GM12878 (cell line): ENCODE data around the gene MRPL27. TPM values are rescaled to one million over a fixed set of nuclear protein-coding genes. Genes with fewer than 3 reads are reported as not detected.

Source experiments
- ATAC-seq: fragments of 200-7000 bp; cut with Tn5 transposase; 3 replicates; pipeline ENCODE4 v1.9.1; 2020; ENCODE audit warnings: mild to moderate bottlenecking, moderate library complexity
- BruUV-seq: library from RNA; stranded (reverse); fragments of 400-500 nt; replicated peaks from 2 replicates; lab custom pipeline; 2021; lab: Mats Ljungman, UMichigan
- CTCF ChIA-PET: fragments of 300-600 bp; sonication (Branson Sonifier 250); formaldehyde crosslinking; extraction: SDS; loops from one replicate; lab custom pipeline; 2021; ENCODE audit warnings: inconsistent platforms; lab: Yijun Ruan, JAX
- POLR2A ChIA-PET: fragments of 350-600 bp; formaldehyde crosslinking; extraction: SDS; loops from one replicate; lab custom pipeline; 2021; ENCODE audit warnings: inconsistent platforms; lab: Charles Lee
- RAD21 ChIA-PET: fragments of 300-600 bp; sonication (Branson Sonifier 250); formaldehyde crosslinking; loops from one replicate; lab custom pipeline; 2023; ENCODE audit warnings: antibody characterized with exemption; ENCODE audit not compliant: unreplicated experiment; lab: Charles Lee
- SMC1A ChIA-PET: fragments of 300-600 bp; sonication (Branson Sonifier 250); formaldehyde crosslinking; loops from one replicate; lab custom pipeline; 2023; ENCODE audit not compliant: unreplicated experiment, uncharacterized antibody; lab: Charles Lee
- DNase-seq: peaks from one replicate; pipeline ENCODE4 v3.0.0-alpha.2; 2011; ENCODE audit warnings: low read depth, low spot score
- FAIRE-seq: peaks from 3 replicates; lab custom pipeline; 2011; peaks lifted over from hg19 to GRCh38; lab: Jason Lieb, UNC
- H2AFZ ChIP-seq: 2 replicates; pipeline ENCODE4 v1.6.0; 2011; ENCODE audit warnings: low read depth, low read length, control low read depth; ENCODE audit not compliant: control insufficient read depth
- H3K27ac ChIP-seq: 2 replicates; pipeline ENCODE4 v1.5.1; 2011; ENCODE audit warnings: control low read depth; ENCODE audit not compliant: control insufficient read depth, insufficient read depth
- H3K27me3 ChIP-seq, 2 experiments: replicated peaks in 1 of 2; 2 replicates each; pipeline versions ENCODE4 v1.6.0 to v1.6.1; 2011; ENCODE audit warnings: low read length in 1 of 2; ENCODE audit not compliant: control insufficient read depth in 2 of 2, insufficient read depth in 2 of 2
- H3K36me3 ChIP-seq, 2 experiments: 2 replicates each; pipeline ENCODE4 v1.5.1; 2011; ENCODE audit warnings: low read length in 1 of 2; ENCODE audit not compliant: control insufficient read depth in 2 of 2, insufficient read depth in 2 of 2
- H3K4me1 ChIP-seq: 2 replicates; pipeline ENCODE4 v1.6.1; 2011; ENCODE audit warnings: mild to moderate bottlenecking, low read length, moderate library complexity, mixed read lengths; ENCODE audit not compliant: control insufficient read depth, insufficient read depth
- H3K4me2 ChIP-seq: 2 replicates; pipeline ENCODE4 v1.6.0; 2011; ENCODE audit warnings: control low read depth; ENCODE audit not compliant: control insufficient read depth, insufficient read depth
- H3K4me3 ChIP-seq: fragments of 200-600 bp; sonication (generic); 2 replicates; pipeline ENCODE4 v1.5.1; 2016
- H3K79me2 ChIP-seq: 2 replicates; pipeline ENCODE4 v1.6.0; 2011; ENCODE audit warnings: low read length; ENCODE audit not compliant: control insufficient read depth, insufficient read depth
- H3K9ac ChIP-seq: 2 replicates; pipeline ENCODE4 v1.8.0; 2011; ENCODE audit warnings: low read length, control low read depth, mixed read lengths; ENCODE audit not compliant: control insufficient read depth, insufficient read depth
- H3K9me3 ChIP-seq: replicated peaks from 3 replicates; pipeline ENCODE4 v1.5.1; 2011; ENCODE audit warnings: mild to moderate bottlenecking, low read length; ENCODE audit not compliant: control insufficient read depth, insufficient read depth
- H4K20me1 ChIP-seq: 2 replicates; pipeline ENCODE4 v1.6.0; 2011; ENCODE audit not compliant: control insufficient read depth, insufficient read depth
- CHD1 ChIP-seq: IDR thresholded peaks from 2 replicates; pipeline ENCODE4 v1.6.1; 2012; ENCODE audit warnings: low read depth, low read length, improper control_type of control experiment
- DPF2 ChIP-seq: fragments of 450-650 bp; IDR thresholded peaks from 2 replicates; pipeline ENCODE4 v1.6.1; 2017; ENCODE audit warnings: mild to moderate bottlenecking
- IRF5 ChIP-seq: fragments of 450-650 bp; IDR thresholded peaks from 2 replicates; pipeline ENCODE4 v1.6.1; 2017; ENCODE audit warnings: borderline replicate concordance
- SMAD5 ChIP-seq: IDR thresholded peaks from 2 replicates; pipeline ENCODE4 v1.6.1; 2016; ENCODE audit warnings: antibody characterized with exemption, low read depth
- TCF7 ChIP-seq: IDR thresholded peaks from 2 replicates; pipeline ENCODE4 v1.6.1; 2014; ENCODE audit warnings: antibody characterized with exemption, borderline replicate concordance
- ZNF24 ChIP-seq: fragments of 450-650 bp; IDR thresholded peaks from 2 replicates; pipeline ENCODE4 v1.6.1; 2017; ENCODE audit warnings: antibody characterized with exemption, mild to moderate bottlenecking
- ZNF384 ChIP-seq: IDR thresholded peaks from 2 replicates; pipeline ENCODE4 v1.6.1; 2012; ENCODE audit warnings: low read depth, mild to moderate bottlenecking, low read length, improper control_type of control experiment, borderline replicate concordance
- WGBS: methylation state at CpG from one replicate; pipeline ENCODE4 v1.1.6; 2016; ENCODE audit warnings: low lambda C conversion rate; ENCODE audit not compliant: insufficient replicate concordance, insufficient coverage; ENCODE audit errors: missing lambda C conversion rate; 5-methylcytosine and 5-hydroxymethylcytosine counted together
- in situ Hi-C: fragments of 300-500 bp; cut with MboI; formaldehyde crosslinking; loops from 9 replicates; pipeline ENCODE4 v1.14.3; 2018; ENCODE audit warnings: mixed read lengths
- intact Hi-C: fragments of 100-400 bp; cut with micrococcal nuclease; formaldehyde crosslinking; loops from one replicate; pipeline ENCODE4 v1.14.2; 2022; ENCODE audit not compliant: unreplicated experiment
- polyA plus RNA-seq, 11 experiments: library from polyadenylated mRNA; depleted of rRNA in 4 of 11; unstranded in 6 of 11; stranded (reverse) in 5 of 11; fragments of >200 nt; fragmentation: Nextera tagmentation in 4 of 11; fragmentation: Illumina TruSeq in 1 of 11; extraction: Ambion mirVana in 4 of 11; extraction: Trizol in 1 of 11; gene quantifications; 1 replicate in 1 of 11; 2 replicates in 10 of 11; pipeline versions ENCODE4 v1.2.1 to v1.2.3, GENCODE V29; 2011 to 2016; ENCODE audit warnings: inconsistent platforms in 2 of 11, missing spikeins in 2 of 11, low read depth in 1 of 11
- total RNA-seq, 4 experiments: library from RNA; depleted of rRNA in 3 of 4; stranded (reverse); fragments of >200 nt in 3 of 4; fragmentation: Illumina TruSeq in 1 of 4; extraction: Trizol in 1 of 4; gene quantifications; 2 replicates each; pipeline versions ENCODE4 v1.2.1 to v1.2.3, GENCODE V29; 2013 to 2021
- TF ChIP-seq, protein P1 (sequence below): fragments of 450-650 bp; IDR thresholded peaks from 2 replicates; pipeline ENCODE4 v1.6.1; 2016; ENCODE audit warnings: mild to moderate bottlenecking

Gene MRPL27
- total and polyA plus RNA-seq, 10 of the 15 experiments (the other 5 are each of a cell fraction or from before 2014, with no cell fraction given) = 83.0 to 390 (median 131) TPM

GRCh38 chr17:50329716-50330115 is 43.3 kb downstream of the MRPL27 start:
- no peak overlapping the region for H2AFZ ChIP-seq
- no peak overlapping the region for H3K9ac ChIP-seq
- no peaks in the 10 kb centered on the region for H3K79me2 ChIP-seq
- intact Hi-C loops = no loop called here
- no peak overlapping the region for H3K4me2 ChIP-seq
- POLR2A ChIA-PET = no interaction called here
- DNase-seq (no peak), ATAC-seq (no peak), FAIRE-seq (no peak)
- no peaks in the 10 kb centered on the region for H3K27me3 ChIP-seq
- H3K9me3 ChIP-seq = no peaks in the 10 kb centered on the region
- no peak overlapping the region for H3K4me3 ChIP-seq
- no peaks in the 10 kb centered on the region for H4K20me1 ChIP-seq
- BruUV-seq = no TSS peak
- CTCF ChIA-PET = interaction anchor here (0.7 to 8.0 kb wide), 5 partner anchors 20 to 129 kb away, joined by 3 to 72 read pairs (median 4); partner anchors contain the start of gene COL1A1
- no peak for TF ChIP-seq ZNF24
- TF ChIP-seq SMAD5 = no peak
- TF ChIP-seq TCF7 = no peak
- no peak for TF ChIP-seq CHD1
- TF ChIP-seq, protein P1, sequence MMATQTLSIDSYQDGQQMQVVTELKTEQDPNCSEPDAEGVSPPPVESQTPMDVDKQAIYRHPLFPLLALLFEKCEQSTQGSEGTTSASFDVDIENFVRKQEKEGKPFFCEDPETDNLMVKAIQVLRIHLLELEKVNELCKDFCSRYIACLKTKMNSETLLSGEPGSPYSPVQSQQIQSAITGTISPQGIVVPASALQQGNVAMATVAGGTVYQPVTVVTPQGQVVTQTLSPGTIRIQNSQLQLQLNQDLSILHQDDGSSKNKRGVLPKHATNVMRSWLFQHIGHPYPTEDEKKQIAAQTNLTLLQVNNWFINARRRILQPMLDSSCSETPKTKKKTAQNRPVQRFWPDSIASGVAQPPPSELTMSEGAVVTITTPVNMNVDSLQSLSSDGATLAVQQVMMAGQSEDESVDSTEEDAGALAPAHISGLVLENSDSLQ = no peak
- TF ChIP-seq IRF5 = no peak
- no peak for TF ChIP-seq DPF2
- TF ChIP-seq ZNF384 = no peak
- RAD21 ChIA-PET = interaction anchor here (0.9 to 1.6 kb wide), 3 partner anchors 13 to 160 kb away, joined by 3 to 4 read pairs (median 3); no protein-coding TSS in a partner anchor
- H3K27ac ChIP-seq = no peak overlapping the region
- in situ Hi-C loops = no loop called here
- SMC1A ChIA-PET = interaction anchor here (0.5 to 3.0 kb wide), 6 partner anchors 11 to 584 kb away, joined by 3 to 11 read pairs (median 5); no protein-coding TSS in a partner anchor
- peaks cover 3% of the 10 kb centered on the region for H3K4me1 ChIP-seq
- no peaks in the 10 kb centered on the region for H3K36me3 ChIP-seq
- WGBS = 67% methylated on average over 3 of the region's 3 CpGs
